Suprapubic skin (tissue), 4 donors: Measurements from ENCODE around the gene POLR2A. TPM values are rescaled to one million over a fixed set of nuclear protein-coding genes. Genes with fewer than 3 reads are reported as not detected.

Experiments used
- DNase-seq, 2 donors: peaks; one replicate each; pipeline ENCODE4 v3.0.0-alpha.2; 2019; ENCODE audit warnings: low spot score in 2 of 2
- H3K27ac ChIP-seq: fragments of 200-600 bp; sonication (generic); one replicate; pipeline ENCODE4 v1.5.1; 2019
- H3K27me3 ChIP-seq: fragments of 200-600 bp; sonication (generic); one replicate; pipeline ENCODE4 v1.5.1; 2019
- H3K36me3 ChIP-seq: fragments of 200-600 bp; sonication (generic); one replicate; pipeline ENCODE4 v1.5.1; 2019
- H3K4me1 ChIP-seq: fragments of 200-600 bp; sonication (generic); one replicate; pipeline ENCODE4 v1.5.1; 2019
- H3K4me3 ChIP-seq: fragments of 200-600 bp; sonication (generic); one replicate; pipeline ENCODE4 v1.5.1; 2019; ENCODE audit warnings: mild to moderate bottlenecking
- H3K9me3 ChIP-seq: fragments of 200-600 bp; sonication (generic); one replicate; pipeline ENCODE4 v1.5.1; 2019
- CTCF ChIP-seq, 2 donors: fragments of 200-600 bp in 1 of 2; fragments of 450-650 bp in 1 of 2; sonication (generic) in 1 of 2; IDR thresholded peaks; one replicate each; pipeline ENCODE4 v1.5.1; 2016 to 2019; ENCODE audit warnings: antibody characterized with exemption in 2 of 2, mild to moderate bottlenecking in 1 of 2, moderate library complexity in 1 of 2
- EP300 ChIP-seq: sonication (generic); formaldehyde crosslinking; IDR thresholded peaks from one replicate; pipeline ENCODE4 v1.6.1; 2017; ENCODE audit warnings: antibody characterized with exemption
- POLR2A ChIP-seq, 2 donors: fragments of 450-650 bp; IDR thresholded peaks; one replicate each; pipeline ENCODE4 v1.6.1; 2017; ENCODE audit warnings: antibody characterized with exemption in 2 of 2, mild to moderate bottlenecking in 2 of 2, moderate library complexity in 2 of 2
- POLR2AphosphoS5 ChIP-seq, 3 donors: sonication (generic); formaldehyde crosslinking; IDR thresholded peaks; one replicate each; pipeline ENCODE4 v1.6.1; 2017; ENCODE audit warnings: antibody characterized with exemption in 3 of 3
- WGBS: methylation state at CpG from one replicate; pipeline ENCODE4 v1.1.5; 2018; 5-methylcytosine and 5-hydroxymethylcytosine counted together
- total RNA-seq, 4 donors: library from RNA; depleted of rRNA; stranded (reverse); fragments of >200 nt; gene quantifications; one replicate each; pipeline ENCODE4 v1.1.0, GENCODE V29; 2016

POLR2A gene
- total RNA-seq, 4 donors from 2014 or later = 104 to 194 (median 140) TPM

GRCh38 chr17:7475764-7476422 lies 8.3 kb upstream of the POLR2A start:
- WGBS = 42% methylated on average over 15 of the region's 15 CpGs
- H3K4me3 ChIP-seq = peak overlapping the region; percentile 5
- peaks cover 58% of the 10 kb centered on the region for H3K4me1 ChIP-seq

GRCh38 chr17:7476494-7476893 lies 7.7 kb upstream of the POLR2A start:
- peak overlapping the region; percentile 5 for H3K4me3 ChIP-seq
- peak overlapping the region; percentile 100 for H3K27ac ChIP-seq
- no peaks in the 10 kb centered on the region for H3K27me3 ChIP-seq
- TF ChIP-seq CTCF (IDR thresholded peaks at IDR 0.05) (no peak), EP300 (no peak), POLR2A (IDR thresholded peaks at IDR 0.05) (no peak), POLR2AphosphoS5 (IDR thresholded peaks at IDR 0.05) (no peak)
- H3K4me1 ChIP-seq = peaks cover 54% of the 10 kb centered on the region
- no peaks in the 10 kb centered on the region for H3K9me3 ChIP-seq
- 9% methylated on average over 3 of the region's 3 CpGs for WGBS
- no peaks in the 10 kb centered on the region for H3K36me3 ChIP-seq
- no peak for DNase-seq

More at GRCh38 chr17:7475764-7476422, 8.3 kb upstream of the POLR2A start:
- H3K27ac ChIP-seq = peak overlapping the region; percentile 100
- DNase-seq = no peak
- H3K27me3 ChIP-seq = no peaks in the 10 kb centered on the region
- TF ChIP-seq EP300 (no peak), POLR2AphosphoS5 (IDR thresholded peaks at IDR 0.05) (peak in 1 of 3 donors; percentile 64), CTCF (IDR thresholded peaks at IDR 0.05) (no peak)
- H3K9me3 ChIP-seq = no peaks in the 10 kb centered on the region
- H3K36me3 ChIP-seq = no peaks in the 10 kb centered on the region

GRCh38 chr17:7476951-7477350 lies 7.2 kb upstream of the POLR2A start:
- Histone ChIP-seq H3K27ac (peak overlapping the region; percentile 100), H3K36me3 (no peaks in the 10 kb centered on the region), H3K4me3 (peak overlapping the region; percentile 98), H3K9me3 (no peaks in the 10 kb centered on the region), H3K4me1 (peaks cover 56% of the 10 kb centered on the region), H3K27me3 (no peaks in the 10 kb centered on the region)
- DNase-seq = no peak
- no peak for TF ChIP-seq CTCF (IDR thresholded peaks at IDR 0.05)
- no peak for TF ChIP-seq POLR2AphosphoS5 (IDR thresholded peaks at IDR 0.05)
- TF ChIP-seq EP300 = no peak
- TF ChIP-seq POLR2A (IDR thresholded peaks at IDR 0.05) = no peak
- WGBS = 43% methylated on average over 5 of the region's 5 CpGs

GRCh38 chr17:7477392-7478275 lies 6.5 kb upstream of the POLR2A start:
- DNase-seq = no peak
- no peaks in the 10 kb centered on the region for H3K36me3 ChIP-seq
- TF ChIP-seq EP300 (no peak), CTCF (IDR thresholded peaks at IDR 0.05) (no peak), POLR2A (IDR thresholded peaks at IDR 0.05) (no peak), POLR2AphosphoS5 (IDR thresholded peaks at IDR 0.05) (no peak)
- H3K27me3 ChIP-seq = no peaks in the 10 kb centered on the region
- peak overlapping the region; percentile 98 for H3K4me3 ChIP-seq
- 12% methylated on average over 26 of the region's 26 CpGs for WGBS
- no peaks in the 10 kb centered on the region for H3K9me3 ChIP-seq
- peaks cover 63% of the 10 kb centered on the region for H3K4me1 ChIP-seq
- peak overlapping the region; percentile 100 for H3K27ac ChIP-seq
